ENCODE results near the gene FAM151A. TPM values are rescaled to one million over a fixed set of nuclear protein-coding genes. Genes with fewer than 3 reads are reported as not detected.

FAM151A gene
- total RNA-seq, 1 donor from 2014 or later: not detected

- H3K36me3 ChIP-seq (ENCODE audit: control insufficient read depth, insufficient read depth, low read length): no peaks in the 10 kb centered on the region
- no peak for DNase-seq (ENCODE audit: low read depth)
- no peak overlapping the region for H3K4me3 ChIP-seq (ENCODE audit: low read depth, low read length)
- H3K27me3 ChIP-seq (ENCODE audit: control insufficient read depth, insufficient read depth, low read length): peaks cover 2% of the 10 kb centered on the region
- no peak for TF ChIP-seq CTCF (IDR thresholded peaks at IDR 0.05; ENCODE audit: insufficient read depth, low read length, poor library complexity, severe bottlenecking)
These were observed 11.7 kb downstream of the FAM151A start for GRCh38 chr1:54611621-54612020.

- Histone ChIP-seq H3K4me3 (ENCODE audit: low read depth, low read length) (no peak overlapping the region), H3K27me3 (ENCODE audit: control insufficient read depth, insufficient read depth, low read length) (peaks cover 2% of the 10 kb centered on the region), H3K36me3 (ENCODE audit: control insufficient read depth, insufficient read depth, low read length) (no peaks in the 10 kb centered on the region)
- no peak for TF ChIP-seq CTCF (IDR thresholded peaks at IDR 0.05; ENCODE audit: insufficient read depth, low read length, poor library complexity, severe bottlenecking)
- DNase-seq (ENCODE audit: low read depth): no peak
These were observed 12.4 kb downstream of the FAM151A start for GRCh38 chr1:54610601-54611580.

- Histone ChIP-seq H3K36me3 (ENCODE audit: control insufficient read depth, insufficient read depth, low read length) (no peaks in the 10 kb centered on the region), H3K27me3 (ENCODE audit: control insufficient read depth, insufficient read depth, low read length) (peaks cover 2% of the 10 kb centered on the region), H3K4me3 (ENCODE audit: low read depth, low read length) (no peak overlapping the region)
- no peak for TF ChIP-seq CTCF (IDR thresholded peaks at IDR 0.05; ENCODE audit: insufficient read depth, low read length, poor library complexity, severe bottlenecking)
- no peak for DNase-seq (ENCODE audit: low read depth)
These were observed 13.3 kb downstream of the FAM151A start for GRCh38 chr1:54610048-54610447.

GRCh38 chr1:54609301-54609921, 13.9 kb downstream of the FAM151A start:
- H3K36me3 ChIP-seq (ENCODE audit: control insufficient read depth, insufficient read depth, low read length): no peaks in the 10 kb centered on the region
- H3K27me3 ChIP-seq (ENCODE audit: control insufficient read depth, insufficient read depth, low read length): peaks cover 2% of the 10 kb centered on the region
- no peak overlapping the region for H3K4me3 ChIP-seq (ENCODE audit: low read depth, low read length)
- TF ChIP-seq CTCF (IDR thresholded peaks at IDR 0.05; ENCODE audit: insufficient read depth, low read length, poor library complexity, severe bottlenecking): no peak
- no peak for DNase-seq (ENCODE audit: low read depth)

GRCh38 chr1:54608566-54609230, 14.6 kb downstream of the FAM151A start:
- TF ChIP-seq CTCF (IDR thresholded peaks at IDR 0.05; ENCODE audit: insufficient read depth, low read length, poor library complexity, severe bottlenecking): no peak
- Histone ChIP-seq H3K27me3 (ENCODE audit: control insufficient read depth, insufficient read depth, low read length) (peaks cover 2% of the 10 kb centered on the region), H3K36me3 (ENCODE audit: control insufficient read depth, insufficient read depth, low read length) (no peaks in the 10 kb centered on the region), H3K4me3 (ENCODE audit: low read depth, low read length) (no peak overlapping the region)
- DNase-seq (ENCODE audit: low read depth): no peak

Data from kidney epithelial cell (primary cell).